Left renal pelvis (tissue), 4 donors: ENCODE measurements around the gene FAM170B. TPM values are rescaled to one million over a fixed set of nuclear protein-coding genes. Genes with fewer than 3 reads are reported as not detected.

Experiments used
- DNase-seq, 4 donors: peaks; one replicate each; pipeline ENCODE4 v3.0.0-alpha.2; 2013; ENCODE audit warnings: low read depth in 4 of 4, low spot score in 3 of 4
- polyA plus RNA-seq, 4 donors: library from polyadenylated mRNA; unstranded; fragments of 120-200 nt; gene quantifications; one replicate each; pipeline ENCODE4 v1.2.1, GENCODE V29; 2013; ENCODE audit not compliant: insufficient read length in 4 of 4

The FAM170B gene
- polyA plus RNA-seq, 4 donors: not detected

GRCh38 chr10:49082766-49083165 is 51.1 kb downstream of the FAM170B start:
- no peak for DNase-seq

- no peak for DNase-seq
Measured at GRCh38 chr10:49081547-49082275, 52.1 kb downstream of the FAM170B start.

Other genes starting within 250 kb of the FAM170B start
- under 1 TPM in 2 of 4 donors, not detected in 2; 0.16 to 0.19 TPM for gene LRRC18, start 194.2 kb downstream of the FAM170B start, polyA plus RNA-seq
- 10 to 100 TPM; 13.2 to 28.6 (median 14.5) TPM for gene VSTM4, start 18.5 kb downstream of the FAM170B start, polyA plus RNA-seq
- gene TMEM273, start 54.4 kb upstream of the FAM170B start, polyA plus RNA-seq: 1 to 10 TPM; 2.5 to 6.0 (median 3.0) TPM
- gene C10orf71, start 165.1 kb upstream of the FAM170B start, polyA plus RNA-seq: under 1 TPM; 0.13 to 0.47 (median 0.19) TPM